ENCODE data around the gene GRIK2. TPM values are rescaled to one million over a fixed set of nuclear protein-coding genes. Genes with fewer than 3 reads are reported as not detected.

Gene GRIK2
- total RNA-seq, 1 experiment from 2014 or later: 0.61 TPM

GRCh38 chr6:101840100-101840499 lies 446.6 kb downstream of the GRIK2 start:
- CTCF ChIA-PET: no interaction called here
- intact Hi-C loops (cut with micrococcal nuclease; ENCODE audit: unreplicated experiment): no loop called here
- Histone ChIP-seq H3K4me3 (no peak overlapping the region), H2AFZ (no peak overlapping the region), H3K9me2 (ENCODE audit: insufficient read depth) (no peaks in the 10 kb centered on the region), H3K4me1 (replicated peaks; ENCODE audit: insufficient read depth) (no peaks in the 10 kb centered on the region), H3F3A (ENCODE audit: insufficient read depth, low read depth) (no peaks in the 10 kb centered on the region), H3K36me3 (ENCODE audit: low read depth) (no peaks in the 10 kb centered on the region), H3K79me2 (ENCODE audit: low read depth) (no peaks in the 10 kb centered on the region), H3K4me2 (no peak overlapping the region), H3K27me3 (ENCODE audit: insufficient read depth, low read depth) (no peaks in the 10 kb centered on the region), H3K9me3 (ENCODE audit: insufficient read depth, low read depth) (no peaks in the 10 kb centered on the region), H3K27ac (no peak overlapping the region), H4K20me1 (ENCODE audit: insufficient read depth) (no peaks in the 10 kb centered on the region)
- no peak for DNase-seq
- no TSS peak for BruUV-seq (replicated peaks)
- no peak for TF ChIP-seq EZH2 (IDR thresholded peaks at IDR 0.05; ENCODE audit: low read depth)
- TF ChIP-seq CTCF (conservative IDR thresholded peaks at IDR 0.05): no peak
- POLR2A ChIA-PET (ENCODE audit: unreplicated experiment): no interaction called here

GRCh38 chr6:101845172-101845571 lies 451.7 kb downstream of the GRIK2 start:
- POLR2A ChIA-PET (ENCODE audit: unreplicated experiment): no interaction called here
- no peaks in the 10 kb centered on the region for H4K20me1 ChIP-seq (ENCODE audit: insufficient read depth)
- no peak overlapping the region for H3K27ac ChIP-seq
- no peaks in the 10 kb centered on the region for H3K79me2 ChIP-seq (ENCODE audit: low read depth)
- no peak overlapping the region for H3K4me2 ChIP-seq
- TF ChIP-seq EZH2 (IDR thresholded peaks at IDR 0.05; ENCODE audit: low read depth) (no peak), CTCF (conservative IDR thresholded peaks at IDR 0.05) (no peak)
- H3K9me3 ChIP-seq (ENCODE audit: insufficient read depth, low read depth): no peaks in the 10 kb centered on the region
- no peaks in the 10 kb centered on the region for H3K36me3 ChIP-seq (ENCODE audit: low read depth)
- no peak overlapping the region for H3K4me3 ChIP-seq
- no peaks in the 10 kb centered on the region for H3K4me1 ChIP-seq (replicated peaks; ENCODE audit: insufficient read depth)
- no peaks in the 10 kb centered on the region for H3K27me3 ChIP-seq (ENCODE audit: insufficient read depth, low read depth)
- CTCF ChIA-PET: no interaction called here
- BruUV-seq (replicated peaks): no TSS peak
- H3K9me2 ChIP-seq (ENCODE audit: insufficient read depth): no peaks in the 10 kb centered on the region
- H2AFZ ChIP-seq: no peak overlapping the region
- H3F3A ChIP-seq (ENCODE audit: insufficient read depth, low read depth): no peaks in the 10 kb centered on the region
- DNase-seq: no peak
- intact Hi-C loops (cut with micrococcal nuclease; ENCODE audit: unreplicated experiment): no loop called here

- no peaks in the 10 kb centered on the region for H3K4me1 ChIP-seq (replicated peaks; ENCODE audit: insufficient read depth)
- no peaks in the 10 kb centered on the region for H3K79me2 ChIP-seq (ENCODE audit: low read depth)
- CTCF ChIA-PET: no interaction called here
- H3F3A ChIP-seq (ENCODE audit: insufficient read depth, low read depth): no peaks in the 10 kb centered on the region
- no TSS peak for BruUV-seq (replicated peaks)
- no peaks in the 10 kb centered on the region for H4K20me1 ChIP-seq (ENCODE audit: insufficient read depth)
- H3K9me3 ChIP-seq (ENCODE audit: insufficient read depth, low read depth): no peaks in the 10 kb centered on the region
- no peak overlapping the region for H2AFZ ChIP-seq
- no peak for DNase-seq
- TF ChIP-seq CTCF (conservative IDR thresholded peaks at IDR 0.05) (no peak), EZH2 (IDR thresholded peaks at IDR 0.05; ENCODE audit: low read depth) (no peak)
- no peaks in the 10 kb centered on the region for H3K27me3 ChIP-seq (ENCODE audit: insufficient read depth, low read depth)
- no peaks in the 10 kb centered on the region for H3K36me3 ChIP-seq (ENCODE audit: low read depth)
- no peaks in the 10 kb centered on the region for H3K9me2 ChIP-seq (ENCODE audit: insufficient read depth)
- POLR2A ChIA-PET (ENCODE audit: unreplicated experiment): no interaction called here
- H3K4me2 ChIP-seq: no peak overlapping the region
- H3K27ac ChIP-seq: no peak overlapping the region
- intact Hi-C loops (cut with micrococcal nuclease; ENCODE audit: unreplicated experiment): no loop called here
- no peak overlapping the region for H3K4me3 ChIP-seq
Observed at GRCh38 chr6:101845621-101846020, 452.1 kb downstream of the GRIK2 start.

Data from PC-9 (cell line).